HG03469 (cell line): ENCODE measurements around the gene AIG1.
"Not testable (repeated sequence)": the region's sequence is repeated elsewhere in the genome, so short reads cannot be mapped to it uniquely, and the experiment has no call there.

Experiments
- ATAC-seq: cut with Tn5 transposase; IDR thresholded peaks from one replicate; pipeline ENCODE4 v1.9.1; 2021; ENCODE audit warnings: mild to moderate bottlenecking, moderate library complexity, moderate number of reproducible peaks; ENCODE audit not compliant: unreplicated experiment

The AIG1 gene

GRCh38 chr6:143307760-143308159 is 247.1 kb downstream of the AIG1 start:
- ATAC-seq: not testable (repeated sequence)

- no peak for ATAC-seq
These were observed 252.5 kb downstream of the AIG1 start for GRCh38 chr6:143313163-143313562.

- no peak for ATAC-seq
These were observed 260.9 kb downstream of the AIG1 start for GRCh38 chr6:143321491-143322086.

GRCh38 chr6:143322386-143322785 is 261.7 kb downstream of the AIG1 start:
- ATAC-seq: no peak

GRCh38 chr6:143323729-143324470 is 263.2 kb downstream of the AIG1 start:
- ATAC-seq: no peak

- ATAC-seq: no peak
These were observed 264.9 kb downstream of the AIG1 start for GRCh38 chr6:143325379-143326140.

GRCh38 chr6:143328876-143329275 is 268.2 kb downstream of the AIG1 start:
- ATAC-seq: no peak

GRCh38 chr6:143329323-143329722 is 268.6 kb downstream of the AIG1 start:
- no peak for ATAC-seq

- ATAC-seq: no peak
These were observed 270.7 kb downstream of the AIG1 start for GRCh38 chr6:143331362-143331761.

GRCh38 chr6:143332153-143332845 is 271.6 kb downstream of the AIG1 start:
- no peak for ATAC-seq

GRCh38 chr6:143333081-143333480 is 272.4 kb downstream of the AIG1 start:
- no peak for ATAC-seq

- no peak for ATAC-seq
These were observed 273.2 kb downstream of the AIG1 start for GRCh38 chr6:143333749-143334520.

- ATAC-seq: no peak
These were observed 275.2 kb downstream of the AIG1 start for GRCh38 chr6:143335865-143336264.

- ATAC-seq: no peak
These were observed 275.9 kb downstream of the AIG1 start for GRCh38 chr6:143336446-143337152.

- no peak for ATAC-seq
These were observed 276.7 kb downstream of the AIG1 start for GRCh38 chr6:143337201-143337949.

- ATAC-seq: no peak
These were observed 278.5 kb downstream of the AIG1 start for GRCh38 chr6:143339223-143339622.

GRCh38 chr6:143345477-143345876 is 284.8 kb downstream of the AIG1 start:
- not testable (repeated sequence) for ATAC-seq

- no peak for ATAC-seq
These were observed 285.3 kb downstream of the AIG1 start for GRCh38 chr6:143346004-143346403.

- no peak for ATAC-seq
These were observed 287.8 kb downstream of the AIG1 start for GRCh38 chr6:143348531-143348930.
